IgD-negative memory B cell (primary cell): Measurements from ENCODE around the gene UGT1A1. TPM values are rescaled to one million over a fixed set of nuclear protein-coding genes. Genes with fewer than 3 reads are reported as not detected.

Experiments used
- H3K27ac Mint-ChIP-seq, 3 donors: one replicate each; pipeline ENCODE4 v1.8.0; 2020 to 2022; ENCODE audit warnings: mild to moderate bottlenecking in 3 of 3, mixed read lengths in 3 of 3, moderate library complexity in 1 of 3
- H3K27me3 Mint-ChIP-seq: one replicate; pipeline ENCODE4 v1.8.0; 2021; ENCODE audit warnings: mixed read lengths
- H3K36me3 Mint-ChIP-seq: one replicate; pipeline ENCODE4 v1.8.0; 2020; ENCODE audit warnings: mild to moderate bottlenecking, mixed read lengths
- H3K4me1 Mint-ChIP-seq, 3 donors: one replicate each; pipeline ENCODE4 v1.8.0; 2020 to 2022; ENCODE audit warnings: mixed read lengths in 3 of 3, mild to moderate bottlenecking in 1 of 3
- H3K4me3 Mint-ChIP-seq, 4 donors: one replicate each; pipeline ENCODE4 v1.8.0; 2020 to 2022; ENCODE audit warnings: mild to moderate bottlenecking in 4 of 4, mixed read lengths in 4 of 4, moderate library complexity in 3 of 4
- H3K9me3 Mint-ChIP-seq, 3 donors: one replicate each; pipeline ENCODE4 v1.8.0; 2020 to 2021; ENCODE audit warnings: mixed read lengths in 3 of 3, mild to moderate bottlenecking in 1 of 3
- polyA plus RNA-seq: library from polyadenylated mRNA; unstranded; fragments of 300-500 nt; fragmentation: Illumina TruSeq; gene quantifications from one replicate; pipeline ENCODE4 v1.2.3, GENCODE V29; 2021

UGT1A1 gene
- polyA plus RNA-seq, 1 donor from 2014 or later: not detected

DNA sequence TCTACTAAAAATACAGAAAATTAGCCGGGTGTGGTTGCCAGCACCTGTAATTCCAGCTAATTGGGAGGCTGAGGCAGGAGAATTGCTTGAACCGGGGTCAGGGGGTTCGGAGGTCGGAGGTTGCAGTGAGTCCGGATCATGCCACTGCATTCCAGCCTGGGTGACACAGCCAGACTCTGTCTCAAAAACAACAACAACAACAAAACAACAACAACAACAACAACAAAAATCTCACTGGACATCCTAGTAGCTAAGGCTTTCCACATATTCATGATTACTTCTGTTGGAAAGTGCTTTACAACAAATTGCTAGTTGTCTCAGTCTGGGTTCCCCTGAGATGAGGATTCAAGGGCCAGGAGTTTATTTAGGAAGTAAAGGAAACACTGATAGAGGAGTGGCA, 13.8 kb downstream of the UGT1A1 start:
- H3K4me1 Mint-ChIP-seq: no peaks in the 10 kb centered on the region
- no peak overlapping the region for H3K4me3 Mint-ChIP-seq
- H3K27ac Mint-ChIP-seq: no peak overlapping the region
- peaks cover 10% of the 10 kb centered on the region for H3K27me3 Mint-ChIP-seq
- H3K36me3 Mint-ChIP-seq: peaks cover 2% of the 10 kb centered on the region
- peaks cover 2 to 12% (median 8%) of the 10 kb centered on the region in 3 donors for H3K9me3 Mint-ChIP-seq

DNA sequence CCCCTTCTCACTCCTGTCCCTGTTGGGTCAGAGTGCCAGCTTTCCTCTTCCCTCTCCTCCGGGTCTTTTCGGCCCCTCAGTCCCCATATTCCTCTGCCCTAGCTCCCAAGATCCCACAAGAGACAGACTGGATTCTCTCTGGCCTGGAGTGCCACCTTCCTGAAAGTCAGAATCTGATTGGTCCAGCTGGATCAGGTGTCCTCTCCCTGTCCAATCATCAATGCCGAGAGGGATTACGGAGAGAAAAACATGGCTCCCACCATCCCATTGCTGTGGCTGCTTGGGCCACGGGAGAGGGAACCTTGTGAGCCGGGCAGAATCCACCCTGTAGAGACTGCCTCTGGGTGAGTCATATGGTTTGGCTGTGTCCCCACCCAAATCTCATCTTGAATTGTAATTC, 15.3 kb downstream of the UGT1A1 start:
- H3K27ac Mint-ChIP-seq: no peak overlapping the region
- no peaks in the 10 kb centered on the region for H3K4me1 Mint-ChIP-seq
- peaks cover 2% of the 10 kb centered on the region for H3K36me3 Mint-ChIP-seq
- peak overlapping the region in 1 of 4 donors; percentile 17 for H3K4me3 Mint-ChIP-seq
- peaks cover 18% of the 10 kb centered on the region for H3K27me3 Mint-ChIP-seq
- peaks cover 2 to 12% (median 10%) of the 10 kb centered on the region in 3 donors for H3K9me3 Mint-ChIP-seq

DNA sequence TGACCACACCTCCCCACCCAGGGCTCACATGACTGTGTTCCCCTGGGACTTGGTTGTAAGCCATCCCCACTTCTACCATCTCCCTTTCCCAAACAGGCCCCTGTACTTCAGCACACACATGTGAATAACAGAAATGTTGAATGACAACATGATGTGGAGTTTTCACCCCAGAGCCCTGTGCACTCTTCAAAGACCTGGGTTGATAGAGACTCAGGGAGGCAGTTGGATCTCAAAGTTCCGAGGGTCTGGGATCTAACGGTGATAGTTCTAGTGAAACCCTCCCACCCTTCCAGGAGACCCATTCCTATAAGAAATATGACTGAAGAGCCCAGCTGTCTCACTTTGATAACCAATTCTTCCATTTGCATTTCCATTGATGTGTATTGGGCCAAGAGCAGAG, 18.0 kb downstream of the UGT1A1 start, which contains the start of gene MROH2A:
MROH2A (plus strand) TSS at position 301 of the 400 bp plus-strand sequence. CDS start 1,029 bp downstream, outside the sequence.
- Mint-ChIP-seq H3K4me3 (no peak within 1 kb of the TSS), H3K27ac (peak within 1 kb of the TSS in 1 of 3 donors; percentile 14), H3K27me3 (peaks cover 20% of the 10 kb centered on the region), H3K36me3 (peaks cover 4% of the 10 kb centered on the region), H3K9me3 (peaks cover 7 to 12% (median 8%) of the 10 kb centered on the region in 3 donors), H3K4me1 (no peaks in the 10 kb centered on the region)

DNA sequence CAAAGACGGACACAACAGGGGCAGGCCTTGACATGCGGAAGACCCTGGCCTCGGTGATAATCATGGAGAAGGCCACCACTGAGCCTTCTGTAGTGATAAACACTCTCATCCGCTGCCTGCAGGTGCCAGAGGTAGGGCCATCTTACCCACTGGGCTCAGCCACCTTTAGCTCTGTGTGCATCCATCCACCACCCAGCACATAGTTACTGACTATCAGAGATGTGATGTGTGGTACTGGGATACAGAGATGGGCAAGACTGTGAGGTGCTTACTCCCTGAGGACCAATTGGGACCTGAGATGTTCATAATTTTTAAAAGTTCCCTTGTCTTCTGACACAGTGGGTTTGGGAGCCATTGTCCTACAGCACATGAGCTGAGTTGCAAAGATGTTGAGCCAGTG, 19.7 kb downstream of the UGT1A1 start:
- Mint-ChIP-seq H3K27me3 (peaks cover 22% of the 10 kb centered on the region), H3K4me1 (no peaks in the 10 kb centered on the region)

DNA sequence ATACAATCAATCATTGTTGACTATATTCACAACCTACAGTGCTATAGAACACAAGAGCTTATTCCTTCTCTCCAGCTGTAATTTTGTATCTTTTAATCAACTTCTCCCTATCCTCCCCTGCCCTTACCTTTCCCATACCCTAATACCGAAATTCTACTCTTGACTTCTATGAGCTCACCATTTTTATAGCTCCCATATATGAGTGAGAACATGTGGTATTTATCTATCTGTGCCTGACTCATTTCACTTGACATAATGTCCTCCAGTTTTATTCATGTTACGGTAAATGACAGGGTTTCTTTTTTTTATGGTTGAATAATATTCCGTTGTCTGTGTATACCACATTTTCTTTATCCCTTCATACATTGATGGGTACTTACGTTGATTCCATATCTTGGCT, 20.7 kb downstream of the UGT1A1 start:
- peaks cover 20% of the 10 kb centered on the region for H3K27me3 Mint-ChIP-seq
- H3K27ac Mint-ChIP-seq: no peak overlapping the region
- peaks cover 6 to 11% (median 7%) of the 10 kb centered on the region in 3 donors for H3K9me3 Mint-ChIP-seq
- H3K36me3 Mint-ChIP-seq: peaks cover 3% of the 10 kb centered on the region
- H3K4me1 Mint-ChIP-seq: no peaks in the 10 kb centered on the region
- no peak overlapping the region for H3K4me3 Mint-ChIP-seq

More for the DNA sequence above, 19.7 kb downstream of the UGT1A1 start:
- Mint-ChIP-seq H3K4me3 (no peak overlapping the region), H3K9me3 (peaks cover 7 to 12% (median 8%) of the 10 kb centered on the region in 3 donors), H3K27ac (no peak overlapping the region), H3K36me3 (peaks cover 4% of the 10 kb centered on the region)

DNA sequence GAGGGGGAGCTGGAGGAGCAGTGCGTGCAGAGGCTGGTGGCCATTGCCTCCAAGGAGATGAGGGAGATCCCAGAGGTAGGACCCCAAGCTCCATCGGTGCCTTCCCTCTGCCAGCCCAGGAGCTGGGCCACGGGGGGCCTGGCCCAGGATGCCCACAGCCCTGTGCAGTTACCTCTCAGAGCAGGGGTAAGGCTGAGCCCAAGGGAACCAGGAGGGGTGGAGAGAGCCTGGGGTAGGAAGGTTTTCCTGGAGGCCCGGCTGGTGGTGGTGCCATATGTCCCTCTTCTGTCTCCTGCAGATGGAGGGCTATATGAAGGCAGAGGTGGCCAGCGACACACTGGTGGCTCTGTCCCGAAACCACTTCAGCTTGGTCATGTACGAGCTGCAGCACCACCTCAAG, 29.5 kb downstream of the UGT1A1 start:
- no peak overlapping the region for H3K27ac Mint-ChIP-seq
- peaks cover 4% of the 10 kb centered on the region for H3K36me3 Mint-ChIP-seq
- no peak overlapping the region for H3K4me3 Mint-ChIP-seq
- H3K4me1 Mint-ChIP-seq: no peaks in the 10 kb centered on the region
- H3K27me3 Mint-ChIP-seq: no peaks in the 10 kb centered on the region
- no peaks in the 10 kb centered on the region for H3K9me3 Mint-ChIP-seq

DNA sequence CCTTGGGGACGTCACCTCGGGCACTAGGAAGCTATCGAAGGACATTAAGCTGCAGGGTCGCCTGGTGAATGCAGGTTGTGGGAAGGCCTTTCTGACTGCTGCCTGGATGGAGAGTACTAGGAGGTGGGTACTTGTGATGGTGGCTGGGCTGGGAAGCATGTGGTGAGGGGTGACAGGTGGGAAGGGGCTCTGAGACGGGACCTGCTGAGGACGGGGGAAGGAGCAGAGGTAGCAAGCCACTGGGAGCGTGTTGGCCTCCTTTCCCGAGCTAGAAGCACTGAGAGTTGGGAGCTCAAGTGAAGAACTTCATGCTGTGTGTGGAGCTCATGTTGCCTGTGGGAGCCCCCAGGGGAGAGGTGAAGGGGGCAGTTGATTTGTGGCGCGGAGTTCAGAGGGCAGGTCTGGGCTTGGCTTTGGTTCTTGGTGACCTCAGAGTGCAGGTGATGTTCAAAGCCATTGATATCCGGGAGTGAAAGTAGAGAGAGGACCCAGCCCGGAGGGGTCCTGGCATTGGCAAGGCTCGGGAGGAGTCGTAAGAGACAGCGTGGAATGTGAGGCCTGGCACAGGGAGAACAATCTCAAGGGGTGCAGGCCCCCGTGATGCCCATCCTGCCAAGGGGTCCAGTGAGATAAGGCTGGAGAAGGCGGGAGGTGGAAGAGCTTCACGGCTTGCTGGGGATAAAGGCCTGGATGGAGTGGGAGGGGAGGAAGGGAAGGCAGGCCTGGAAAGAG, 31.2 kb downstream of the UGT1A1 start:
- Mint-ChIP-seq H3K36me3 (no peaks in the 10 kb centered on the region), H3K27ac (peak overlapping the region in 1 of 3 donors; percentile 65), H3K4me1 (no peaks in the 10 kb centered on the region), H3K9me3 (no peaks in the 10 kb centered on the region), H3K27me3 (peaks cover 1% of the 10 kb centered on the region), H3K4me3 (no peak overlapping the region)

DNA sequence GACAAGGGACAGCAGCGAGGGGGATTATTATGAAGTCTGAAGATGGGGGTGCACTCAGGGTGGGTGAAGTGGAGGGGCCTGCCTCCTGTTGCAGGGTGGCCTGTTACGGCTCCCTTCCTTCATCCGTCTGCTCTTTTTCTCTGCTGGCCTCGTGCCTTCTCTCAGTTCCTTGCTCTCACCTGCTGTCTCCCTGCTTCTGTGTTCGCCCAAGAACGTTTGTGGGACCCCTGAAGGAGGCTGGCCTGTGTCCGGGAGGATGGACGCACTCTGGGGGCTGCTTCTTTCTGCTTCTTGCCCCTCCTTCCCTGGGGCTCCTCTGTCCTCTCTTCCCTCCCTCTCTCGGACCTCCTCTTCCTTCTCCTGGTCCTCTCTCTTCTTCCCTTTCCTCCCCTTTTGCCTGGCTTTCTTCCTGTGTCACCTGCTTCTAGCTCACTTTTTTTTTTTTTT, 31.8 kb downstream of the UGT1A1 start:
- H3K9me3 Mint-ChIP-seq: no peaks in the 10 kb centered on the region
- H3K4me3 Mint-ChIP-seq: no peak overlapping the region
- H3K4me1 Mint-ChIP-seq: no peaks in the 10 kb centered on the region
- peaks cover 1% of the 10 kb centered on the region for H3K27me3 Mint-ChIP-seq
- H3K27ac Mint-ChIP-seq: no peak overlapping the region
- no peaks in the 10 kb centered on the region for H3K36me3 Mint-ChIP-seq

DNA sequence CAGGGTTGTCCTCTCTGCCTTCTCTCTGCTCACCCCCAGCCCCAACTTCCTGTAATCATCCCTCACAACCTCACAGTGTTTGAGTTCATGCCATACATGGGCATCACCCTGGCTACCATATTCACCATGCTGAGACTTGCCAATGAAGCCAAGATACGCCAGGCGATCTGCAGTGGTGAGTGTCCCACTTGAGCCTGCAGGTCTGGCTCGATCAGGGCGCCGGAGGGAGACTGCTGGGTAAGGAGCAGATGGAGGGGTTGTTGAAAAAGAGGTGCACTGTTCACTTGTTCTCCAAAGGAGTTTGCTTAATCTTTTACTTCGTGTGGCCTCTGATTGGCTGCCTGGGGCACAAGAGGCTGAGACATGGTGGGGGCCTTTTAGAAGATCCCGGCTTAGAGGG, 32.6 kb downstream of the UGT1A1 start:
- no peak overlapping the region for H3K27ac Mint-ChIP-seq
- H3K36me3 Mint-ChIP-seq: no peaks in the 10 kb centered on the region
- peaks cover 1% of the 10 kb centered on the region for H3K27me3 Mint-ChIP-seq
- no peaks in the 10 kb centered on the region for H3K9me3 Mint-ChIP-seq
- H3K4me1 Mint-ChIP-seq: no peaks in the 10 kb centered on the region
- no peak overlapping the region for H3K4me3 Mint-ChIP-seq

DNA sequence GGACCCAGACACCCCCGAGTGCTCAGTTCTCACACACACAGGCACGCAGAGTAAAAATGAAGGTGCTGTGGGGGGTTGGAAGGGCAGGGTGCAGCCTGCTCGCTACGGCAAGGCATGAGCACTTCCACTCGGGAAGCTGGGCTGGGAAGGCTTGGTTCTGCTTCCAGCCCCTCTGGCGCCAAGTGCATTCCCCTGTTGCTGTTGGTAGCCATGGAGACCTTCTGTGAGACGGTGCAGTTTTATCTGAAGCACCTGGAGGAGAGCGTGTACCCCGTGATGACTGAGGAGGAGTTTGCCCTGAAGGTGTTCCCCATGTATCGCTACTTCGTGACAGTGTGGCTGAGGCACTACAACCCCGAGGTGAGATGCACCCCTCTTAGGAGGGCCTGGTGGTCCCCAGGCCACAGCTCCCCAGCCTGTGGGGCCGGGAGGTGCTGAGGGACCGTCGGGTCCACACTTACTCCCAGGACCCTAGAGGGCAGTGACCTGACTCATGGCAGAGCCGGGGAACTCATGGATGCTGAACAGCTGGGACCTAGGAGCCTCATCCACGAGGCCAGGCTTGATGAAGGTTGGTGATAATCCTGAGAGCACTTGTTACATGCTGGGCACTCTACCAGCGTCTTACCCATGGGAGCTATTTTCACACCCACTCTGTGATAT, 33.5 kb downstream of the UGT1A1 start:
- no peaks in the 10 kb centered on the region for H3K4me1 Mint-ChIP-seq
- H3K36me3 Mint-ChIP-seq: no peaks in the 10 kb centered on the region
- peaks cover 1% of the 10 kb centered on the region for H3K27me3 Mint-ChIP-seq
- H3K9me3 Mint-ChIP-seq: no peaks in the 10 kb centered on the region
- no peak overlapping the region for H3K4me3 Mint-ChIP-seq
- H3K27ac Mint-ChIP-seq: no peak overlapping the region

DNA sequence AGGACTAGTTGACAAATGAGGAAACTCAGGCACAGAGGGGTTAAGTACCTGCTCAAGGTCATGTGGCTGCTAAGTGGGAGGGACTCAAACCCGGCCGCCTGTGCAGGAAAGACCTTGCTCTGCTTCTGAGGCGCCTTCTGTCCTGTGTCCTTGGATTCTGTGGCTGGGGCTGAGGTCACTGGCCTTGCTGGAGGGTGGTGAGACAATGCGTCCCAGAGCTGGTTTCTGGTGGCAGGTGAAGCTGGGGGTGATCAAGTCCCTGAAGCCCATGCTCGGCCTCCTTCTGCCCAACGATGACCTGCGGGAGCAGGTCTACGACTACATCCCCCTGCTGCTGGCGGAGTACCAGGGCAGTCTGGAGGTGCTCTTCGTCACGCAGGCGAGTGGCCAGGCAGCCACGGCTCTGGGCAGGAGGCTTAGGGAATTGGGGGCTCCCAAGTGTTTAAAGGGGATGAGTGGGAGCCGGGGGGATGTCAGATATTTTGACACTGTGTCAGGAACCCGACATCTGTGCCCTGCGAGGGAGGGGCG, 34.1 kb downstream of the UGT1A1 start:
- no peaks in the 10 kb centered on the region for H3K9me3 Mint-ChIP-seq
- no peak overlapping the region for H3K27ac Mint-ChIP-seq
- H3K36me3 Mint-ChIP-seq: no peaks in the 10 kb centered on the region

DNA sequence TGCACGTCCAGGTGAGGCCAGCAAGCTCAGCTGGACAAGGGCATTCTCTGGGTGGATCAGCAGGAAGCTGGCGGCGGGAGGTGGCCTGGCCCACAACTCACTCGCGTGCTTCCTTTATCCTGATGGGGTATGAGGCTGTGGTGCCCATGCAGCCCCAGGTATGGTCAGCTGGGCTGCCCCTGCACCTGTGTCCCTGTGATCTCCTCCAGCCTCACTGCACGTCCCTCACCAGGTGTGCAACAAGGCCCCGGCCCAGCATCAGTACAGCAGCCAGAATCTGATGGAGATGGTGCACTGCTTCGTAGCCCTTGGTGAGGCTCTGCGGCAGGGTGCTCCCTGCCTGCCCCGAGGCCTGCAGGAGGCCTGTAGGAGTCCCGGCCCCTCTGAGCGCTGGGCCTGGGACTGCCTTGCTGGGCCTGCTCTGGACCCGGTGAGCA, 35.7 kb downstream of the UGT1A1 start:
- H3K9me3 Mint-ChIP-seq: no peaks in the 10 kb centered on the region
- H3K27ac Mint-ChIP-seq: no peak overlapping the region
- H3K27me3 Mint-ChIP-seq: peaks cover 1% of the 10 kb centered on the region
- H3K4me3 Mint-ChIP-seq: no peak overlapping the region
- no peaks in the 10 kb centered on the region for H3K36me3 Mint-ChIP-seq
- no peaks in the 10 kb centered on the region for H3K4me1 Mint-ChIP-seq

More for the DNA sequence above, 34.1 kb downstream of the UGT1A1 start:
- Mint-ChIP-seq H3K27me3 (peaks cover 1% of the 10 kb centered on the region), H3K4me1 (no peaks in the 10 kb centered on the region), H3K4me3 (no peak overlapping the region)

DNA sequence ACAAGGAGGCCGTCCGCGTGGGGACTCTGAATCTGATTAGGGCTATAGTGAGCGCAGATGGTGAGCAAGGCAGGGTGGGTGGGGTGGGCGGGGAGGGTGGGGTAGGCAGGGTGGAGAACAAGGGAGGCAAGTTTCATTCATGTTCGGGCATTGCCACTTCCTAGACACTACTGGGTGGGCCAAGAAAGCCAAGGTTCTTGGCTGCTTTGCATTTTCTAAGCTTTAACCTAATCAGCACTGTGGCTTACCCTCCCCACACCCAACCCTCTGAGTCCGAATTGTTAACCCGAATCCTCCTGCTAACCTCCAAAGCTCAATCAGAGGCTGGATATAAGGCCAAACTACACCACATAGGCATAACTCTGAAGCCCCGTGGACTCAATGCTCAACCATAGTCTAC, 36.2 kb downstream of the UGT1A1 start:
- no peak overlapping the region for H3K27ac Mint-ChIP-seq
- H3K4me1 Mint-ChIP-seq: no peaks in the 10 kb centered on the region
- H3K9me3 Mint-ChIP-seq: no peaks in the 10 kb centered on the region
- H3K27me3 Mint-ChIP-seq: peaks cover 1% of the 10 kb centered on the region
- no peak overlapping the region for H3K4me3 Mint-ChIP-seq
- H3K36me3 Mint-ChIP-seq: no peaks in the 10 kb centered on the region

DNA sequence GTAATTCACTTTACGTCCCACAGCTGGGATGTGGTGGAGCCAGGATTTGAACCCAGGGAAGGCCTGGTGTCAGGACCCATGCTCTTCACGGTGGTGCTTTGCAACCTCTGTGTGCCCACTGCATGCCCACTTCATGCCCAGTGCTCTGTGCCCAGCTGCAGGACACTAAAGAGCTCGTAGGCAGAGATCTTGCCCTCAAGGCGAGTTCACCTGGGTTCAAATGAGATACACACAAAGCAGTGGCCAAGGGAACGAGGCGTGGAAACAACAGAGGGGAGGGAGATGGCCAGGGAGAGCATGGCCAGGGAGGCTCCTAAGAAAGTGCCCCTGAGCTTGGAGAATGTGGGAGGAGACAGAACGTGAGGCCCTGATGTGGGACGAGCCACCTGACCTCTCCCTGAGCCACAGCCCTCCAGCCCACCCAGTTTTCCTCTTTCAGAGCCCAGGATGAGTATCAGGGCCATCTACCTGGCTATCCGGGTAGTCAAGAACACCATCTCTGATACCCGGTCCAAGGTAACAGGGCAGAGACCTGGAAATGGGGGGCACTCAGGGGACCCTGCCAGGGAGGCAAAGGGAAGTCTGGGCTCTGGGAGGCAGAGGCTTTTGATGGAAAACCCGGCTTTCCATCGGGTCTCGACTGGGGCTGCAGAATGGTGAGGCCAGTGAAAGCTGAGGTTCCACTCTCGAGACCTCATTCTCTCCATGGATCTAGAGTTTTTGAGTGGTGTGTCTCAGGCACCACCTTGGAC, 38.4 kb downstream of the UGT1A1 start:
- Mint-ChIP-seq H3K27me3 (peaks cover 5% of the 10 kb centered on the region), H3K9me3 (no peaks in the 10 kb centered on the region), H3K27ac (no peak overlapping the region), H3K4me3 (no peak overlapping the region), H3K4me1 (no peaks in the 10 kb centered on the region), H3K36me3 (no peaks in the 10 kb centered on the region)

DNA sequence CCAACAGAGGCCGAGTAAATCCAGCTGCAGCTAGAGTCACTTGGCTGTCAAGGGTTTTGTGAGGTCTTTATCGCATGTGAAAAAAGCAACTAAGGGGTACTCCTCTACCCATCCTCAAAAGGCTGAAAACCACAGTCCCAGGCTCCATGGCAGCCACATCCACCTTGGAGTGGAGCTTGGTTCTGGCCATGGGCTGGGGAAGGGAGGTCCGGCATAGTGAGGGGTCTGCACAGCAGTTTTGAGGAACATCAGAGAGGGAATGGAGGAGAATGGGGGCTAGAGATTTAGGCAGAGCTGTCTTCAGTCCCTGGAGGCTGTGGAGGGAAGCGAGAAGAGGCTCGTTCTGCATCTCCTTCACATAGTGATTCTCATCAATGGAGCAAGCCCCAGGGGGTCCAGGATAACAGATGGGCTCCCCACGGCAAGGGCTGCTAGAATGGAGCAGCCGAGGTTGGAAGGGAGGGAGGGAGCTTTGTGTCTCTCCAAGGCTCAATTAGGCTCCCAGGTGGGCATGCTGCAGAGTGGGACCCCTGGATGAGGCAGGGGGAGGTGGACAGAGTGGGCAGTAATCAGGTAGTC, 39.1 kb downstream of the UGT1A1 start:
- H3K27ac Mint-ChIP-seq: no peak overlapping the region
- peaks cover 7% of the 10 kb centered on the region for H3K27me3 Mint-ChIP-seq

More for the DNA sequence above, 39.1 kb downstream of the UGT1A1 start:
- no peaks in the 10 kb centered on the region for H3K9me3 Mint-ChIP-seq
- H3K36me3 Mint-ChIP-seq: no peaks in the 10 kb centered on the region
- H3K4me3 Mint-ChIP-seq: no peak overlapping the region
- no peaks in the 10 kb centered on the region for H3K4me1 Mint-ChIP-seq
